ENCODE data around the gene ACTA1. TPM values are rescaled to one million over a fixed set of nuclear protein-coding genes. Genes with fewer than 3 reads are reported as not detected.
"Not testable (repeated sequence)": the region's sequence is repeated elsewhere in the genome, so short reads cannot be mapped to it uniquely, and the experiment has no call there.

The ACTA1 gene
- polyA plus RNA-seq, 2 of the 4 experiments (the other 2 are of a cell fraction), result 0.16 to 0.25 TPM

GRCh38 chr1:229397762-229398161, 36.1 kb downstream of the ACTA1 start:
- ChIA-PET POLR2A (interaction anchor here (0.6 kb wide), 1 partner anchor 24 kb away, joined by 7 read pairs; no protein-coding TSS in a partner anchor), CTCF (interaction anchor here (0.5 to 2.1 kb wide), 4 partner anchors 12 to 492 kb away, joined by 3 to 7 read pairs (median 4); no protein-coding TSS in a partner anchor)
- H3K27ac ChIP-seq, result no peak overlapping the region
- no peak for DNase-seq (ENCODE audit: low read depth in 1 of 2, low spot score in 1 of 2)
- no peaks in the 10 kb centered on the region for H3K4me1 ChIP-seq
- no peaks in the 10 kb centered on the region for H3K9me3 ChIP-seq
- H3K4me2 ChIP-seq, result no peak overlapping the region
- FAIRE-seq, result no peak
- ATAC-seq, result no peak
- TF ChIP-seq HEYL (CRISPR knock-in tag; IDR thresholded peaks at IDR 0.05) (no peak), ZFP36 (IDR thresholded peaks at IDR 0.05; ENCODE audit: borderline replicate concordance, partially characterized antibody) (no peak), CBX8 (IDR thresholded peaks at IDR 0.05) (no peak)
- WGBS (ENCODE audit: missing lambda C conversion rate), result 55% methylated on average over 5 of the region's 5 CpGs
- no peak overlapping the region for H3K4me3 ChIP-seq

GRCh38 chr1:229396585-229397206, 37.2 kb downstream of the ACTA1 start:
- CTCF ChIA-PET, result interaction anchor here (0.9 to 2.1 kb wide), 3 partner anchors 13 to 140 kb away, joined by 3 to 7 read pairs (median 4); no protein-coding TSS in a partner anchor
- Histone ChIP-seq H3K9me3 (no peaks in the 10 kb centered on the region), H3K27ac (no peak overlapping the region), H3K4me3 (no peak overlapping the region), H3K4me2 (no peak overlapping the region), H3K4me1 (no peaks in the 10 kb centered on the region)
- POLR2A ChIA-PET, result no interaction called here
- ATAC-seq (peak; percentile 30 to 41; a peak in 3 of 6 replicates), DNase-seq (ENCODE audit: low read depth in 1 of 2, low spot score in 1 of 2) (no peak), FAIRE-seq (no peak)
- TF ChIP-seq HDAC2 (IDR thresholded peaks at IDR 0.05) (no peak), SMC3 (IDR thresholded peaks at IDR 0.05) (no peak), E2F6 (IDR thresholded peaks at IDR 0.05; ENCODE audit: borderline replicate concordance, low read depth) (no peak), HOXA7 (CRISPR knock-in tag; IDR thresholded peaks at IDR 0.05) (no peak), CBX2 (IDR thresholded peaks at IDR 0.05; ENCODE audit: borderline replicate concordance, low read depth) (no peak), CHD4 (IDR thresholded peaks at IDR 0.05; ENCODE audit: borderline replicate concordance) (no peak), HOXB5 (CRISPR knock-in tag; IDR thresholded peaks at IDR 0.05) (no peak), ZNF302 (CRISPR knock-in tag; IDR thresholded peaks at IDR 0.05) (no peak), EHMT2 (IDR thresholded peaks at IDR 0.05; ENCODE audit: low read depth) (no peak), RARB (CRISPR knock-in tag; IDR thresholded peaks at IDR 0.05) (no peak), PHF8 (IDR thresholded peaks at IDR 0.05; ENCODE audit: borderline replicate concordance, low read depth) (no peak), CEBPB (IDR thresholded peaks at IDR 0.05) (no peak), POLR2A (IDR thresholded peaks at IDR 0.05; ENCODE audit: low read length) (no peak), NPAS2 (CRISPR knock-in tag; IDR thresholded peaks at IDR 0.05; ENCODE audit: borderline replicate concordance) (no peak), TFCP2L1 (CRISPR knock-in tag; IDR thresholded peaks at IDR 0.05) (no peak)
- TF ChIP-seq, protein P1, sequence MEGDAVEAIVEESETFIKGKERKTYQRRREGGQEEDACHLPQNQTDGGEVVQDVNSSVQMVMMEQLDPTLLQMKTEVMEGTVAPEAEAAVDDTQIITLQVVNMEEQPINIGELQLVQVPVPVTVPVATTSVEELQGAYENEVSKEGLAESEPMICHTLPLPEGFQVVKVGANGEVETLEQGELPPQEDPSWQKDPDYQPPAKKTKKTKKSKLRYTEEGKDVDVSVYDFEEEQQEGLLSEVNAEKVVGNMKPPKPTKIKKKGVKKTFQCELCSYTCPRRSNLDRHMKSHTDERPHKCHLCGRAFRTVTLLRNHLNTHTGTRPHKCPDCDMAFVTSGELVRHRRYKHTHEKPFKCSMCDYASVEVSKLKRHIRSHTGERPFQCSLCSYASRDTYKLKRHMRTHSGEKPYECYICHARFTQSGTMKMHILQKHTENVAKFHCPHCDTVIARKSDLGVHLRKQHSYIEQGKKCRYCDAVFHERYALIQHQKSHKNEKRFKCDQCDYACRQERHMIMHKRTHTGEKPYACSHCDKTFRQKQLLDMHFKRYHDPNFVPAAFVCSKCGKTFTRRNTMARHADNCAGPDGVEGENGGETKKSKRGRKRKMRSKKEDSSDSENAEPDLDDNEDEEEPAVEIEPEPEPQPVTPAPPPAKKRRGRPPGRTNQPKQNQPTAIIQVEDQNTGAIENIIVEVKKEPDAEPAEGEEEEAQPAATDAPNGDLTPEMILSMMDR (IDR thresholded peaks at IDR 0.05), result no peak
- TF ChIP-seq, protein P2, sequence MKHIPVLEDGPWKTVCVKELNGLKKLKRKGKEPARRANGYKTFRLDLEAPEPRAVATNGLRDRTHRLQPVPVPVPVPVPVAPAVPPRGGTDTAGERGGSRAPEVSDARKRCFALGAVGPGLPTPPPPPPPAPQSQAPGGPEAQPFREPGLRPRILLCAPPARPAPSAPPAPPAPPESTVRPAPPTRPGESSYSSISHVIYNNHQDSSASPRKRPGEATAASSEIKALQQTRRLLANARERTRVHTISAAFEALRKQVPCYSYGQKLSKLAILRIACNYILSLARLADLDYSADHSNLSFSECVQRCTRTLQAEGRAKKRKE (CRISPR knock-in tag; IDR thresholded peaks at IDR 0.05; ENCODE audit: low read depth), result no peak
- TF ChIP-seq, protein P3, sequence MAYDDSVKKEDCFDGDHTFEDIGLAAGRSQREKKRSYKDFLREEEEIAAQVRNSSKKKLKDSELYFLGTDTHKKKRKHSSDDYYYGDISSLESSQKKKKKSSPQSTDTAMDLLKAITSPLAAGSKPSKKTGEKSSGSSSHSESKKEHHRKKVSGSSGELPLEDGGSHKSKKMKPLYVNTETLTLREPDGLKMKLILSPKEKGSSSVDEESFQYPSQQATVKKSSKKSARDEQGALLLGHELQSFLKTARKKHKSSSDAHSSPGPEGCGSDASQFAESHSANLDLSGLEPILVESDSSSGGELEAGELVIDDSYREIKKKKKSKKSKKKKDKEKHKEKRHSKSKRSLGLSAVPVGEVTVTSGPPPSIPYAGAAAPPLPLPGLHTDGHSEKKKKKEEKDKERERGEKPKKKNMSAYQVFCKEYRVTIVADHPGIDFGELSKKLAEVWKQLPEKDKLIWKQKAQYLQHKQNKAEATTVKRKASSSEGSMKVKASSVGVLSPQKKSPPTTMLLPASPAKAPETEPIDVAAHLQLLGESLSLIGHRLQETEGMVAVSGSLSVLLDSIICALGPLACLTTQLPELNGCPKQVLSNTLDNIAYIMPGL (CRISPR knock-in tag; IDR thresholded peaks at IDR 0.05; ENCODE audit: borderline replicate concordance), result no peak
- 66% methylated on average over 11 of the region's 11 CpGs for WGBS (ENCODE audit: missing lambda C conversion rate)

DNA sequence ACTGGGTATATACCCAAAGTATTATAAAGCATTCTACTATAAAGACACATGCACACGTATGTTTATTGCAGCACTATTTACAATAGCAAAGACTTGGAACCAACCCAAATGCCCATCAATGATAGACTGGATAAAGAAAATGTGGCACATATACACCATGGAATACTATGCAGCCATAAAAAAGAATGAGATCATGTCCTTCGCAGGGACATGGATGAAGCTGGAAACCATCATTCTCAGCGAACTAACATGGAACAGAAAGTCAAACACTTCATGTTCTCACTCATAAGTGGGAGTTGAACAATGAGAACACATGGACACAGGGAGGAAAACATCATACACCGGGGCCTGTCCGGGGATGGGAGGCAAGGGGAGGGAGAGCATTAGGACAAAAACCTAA, 39.4 kb downstream of the ACTA1 start:
- POLR2A ChIA-PET; H3K4me2 ChIP-seq; H3K4me3 ChIP-seq; DNase-seq (ENCODE audit: low read depth in 1 of 2, low spot score in 1 of 2); H3K9me3 ChIP-seq; H3K27ac ChIP-seq; ATAC-seq; H3K4me1 ChIP-seq; FAIRE-seq: not testable (repeated sequence)
- 55% methylated on average over 5 of the region's 5 CpGs for WGBS (ENCODE audit: missing lambda C conversion rate)
- CTCF ChIA-PET, result interaction anchor here (1.2 kb wide), 1 partner anchor 86 kb away, joined by 4 read pairs; no protein-coding TSS in a partner anchor
